HK-2 (cell line): Measurements from ENCODE around the gene ARHGAP26.
"Not testable (repeated sequence)": the region's sequence is repeated elsewhere in the genome, so short reads cannot be mapped to it uniquely, and the experiment has no call there.

Experiments
- DNase-seq: peaks from one replicate; pipeline ENCODE4 v3.0.0-alpha.2; 2018; ENCODE audit not compliant: unreplicated experiment

Gene ARHGAP26

GRCh38 chr5:142931896-142932686, 161.9 kb downstream of the ARHGAP26 start:
- DNase-seq, result no peak

GRCh38 chr5:142934051-142934762, 164.0 kb downstream of the ARHGAP26 start:
- no peak for DNase-seq

DNA sequence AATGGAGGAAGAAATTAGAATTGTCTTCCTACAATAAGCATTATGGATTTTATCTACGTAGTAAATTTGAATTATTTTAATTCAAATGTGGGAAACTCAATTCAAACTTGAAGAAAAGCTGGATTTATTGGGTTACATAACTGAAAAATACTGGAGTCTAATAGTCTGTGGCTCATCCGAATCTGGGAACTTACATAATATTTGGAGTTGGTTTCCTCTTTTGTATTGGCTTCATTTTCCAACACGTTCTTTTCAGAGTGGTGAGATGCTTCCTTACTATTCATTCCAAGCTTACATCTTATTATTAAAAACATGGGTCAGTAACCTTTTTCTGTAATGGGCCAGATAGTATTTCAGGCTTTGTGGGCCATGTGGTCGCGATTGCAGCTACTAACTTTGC, 164.8 kb downstream of the ARHGAP26 start:
- DNase-seq, result no peak

GRCh38 chr5:142937374-142937773, 167.2 kb downstream of the ARHGAP26 start:
- no peak for DNase-seq

DNA sequence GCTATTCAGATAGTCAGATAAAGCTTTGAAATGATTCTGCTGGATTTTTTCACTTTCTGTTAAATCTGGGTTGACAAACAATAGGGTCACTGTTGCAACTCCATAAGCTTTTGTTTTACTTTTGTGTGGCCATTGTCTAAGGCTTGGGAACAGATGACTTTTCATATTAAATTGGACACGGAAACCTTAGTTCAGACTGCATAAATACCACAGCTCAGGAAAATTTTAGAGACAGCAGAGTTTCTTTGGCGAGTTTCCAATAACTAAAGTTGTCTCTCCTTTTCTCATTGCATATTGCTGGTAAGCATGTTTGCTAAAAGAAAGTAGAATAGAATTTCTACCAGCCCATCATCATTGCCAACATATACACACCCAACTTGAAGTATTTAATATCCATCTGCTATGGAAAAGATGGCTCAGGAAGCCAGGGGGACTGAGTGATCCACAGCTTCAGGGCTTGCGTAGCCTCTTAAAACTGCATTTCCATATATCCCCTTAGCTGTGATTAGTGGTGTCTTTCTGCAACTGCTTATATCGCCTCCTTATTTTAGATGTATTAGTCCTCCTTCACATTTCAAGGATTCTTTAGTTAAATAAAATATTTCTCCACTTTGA, 168.2 kb downstream of the ARHGAP26 start:
- DNase-seq, result no peak

GRCh38 chr5:142939006-142939405, 168.8 kb downstream of the ARHGAP26 start:
- no peak for DNase-seq

GRCh38 chr5:142939884-142940283, 169.7 kb downstream of the ARHGAP26 start:
- DNase-seq, result no peak

DNA sequence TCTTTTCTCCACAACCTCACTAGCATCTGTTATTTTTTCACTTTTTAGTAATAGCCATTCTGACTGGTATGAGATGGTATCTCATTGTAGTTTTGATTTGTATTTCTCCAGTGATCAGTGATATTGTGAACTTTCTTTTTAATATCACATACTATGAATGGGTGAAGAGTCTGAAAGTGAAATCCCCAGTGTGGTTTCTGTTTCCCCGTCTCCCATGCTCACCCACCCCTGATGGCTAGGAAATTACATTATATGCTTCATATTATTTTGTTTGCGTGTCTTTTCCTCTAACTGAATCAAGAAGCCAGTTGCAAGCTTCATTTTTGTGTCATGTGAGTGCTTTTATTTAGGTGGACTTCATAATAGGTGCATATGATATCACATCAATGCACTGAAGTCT, 171.1 kb downstream of the ARHGAP26 start:
- DNase-seq, result no peak

GRCh38 chr5:142942901-142943300, 172.7 kb downstream of the ARHGAP26 start:
- no peak for DNase-seq

DNA sequence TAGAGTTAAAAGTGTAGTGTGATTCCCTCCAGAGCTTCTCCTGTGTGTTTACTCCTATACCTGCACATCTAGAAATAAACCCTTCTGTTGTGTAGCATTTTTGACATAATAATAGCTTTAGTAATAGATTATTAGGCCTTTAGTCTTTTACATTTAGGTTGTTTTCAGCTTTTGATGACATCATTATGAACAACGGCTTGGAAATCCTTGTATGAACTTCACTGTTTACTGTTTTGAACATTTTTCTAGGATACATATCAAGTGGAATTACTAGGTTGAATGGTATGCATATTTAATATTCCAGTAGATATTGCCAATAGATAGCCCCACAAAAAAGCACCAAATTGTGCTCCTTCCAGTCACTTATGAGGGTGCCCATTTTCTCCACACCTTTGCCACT, 174.0 kb downstream of the ARHGAP26 start:
- DNase-seq, result no peak

GRCh38 chr5:142945321-142945720, 175.1 kb downstream of the ARHGAP26 start:
- DNase-seq, result no peak

DNA sequence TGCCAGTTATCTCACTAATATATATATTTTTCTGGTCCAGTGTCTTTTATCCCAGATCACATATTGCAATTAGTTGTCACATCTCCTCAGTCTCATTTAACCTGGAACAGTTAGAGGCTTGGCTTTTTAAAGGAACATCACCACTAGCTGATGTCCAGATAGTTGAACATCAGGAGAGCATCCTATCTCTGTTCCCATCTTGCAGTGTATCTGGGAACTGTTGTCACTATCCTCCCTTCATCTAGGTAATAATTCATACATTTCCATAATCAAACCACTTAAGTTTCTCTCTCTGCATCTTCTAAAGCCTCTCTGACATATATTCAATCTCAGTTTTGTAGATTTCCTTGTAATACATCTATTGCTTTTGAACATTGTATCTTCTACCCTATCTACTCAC, 175.7 kb downstream of the ARHGAP26 start:
- no peak for DNase-seq

DNA sequence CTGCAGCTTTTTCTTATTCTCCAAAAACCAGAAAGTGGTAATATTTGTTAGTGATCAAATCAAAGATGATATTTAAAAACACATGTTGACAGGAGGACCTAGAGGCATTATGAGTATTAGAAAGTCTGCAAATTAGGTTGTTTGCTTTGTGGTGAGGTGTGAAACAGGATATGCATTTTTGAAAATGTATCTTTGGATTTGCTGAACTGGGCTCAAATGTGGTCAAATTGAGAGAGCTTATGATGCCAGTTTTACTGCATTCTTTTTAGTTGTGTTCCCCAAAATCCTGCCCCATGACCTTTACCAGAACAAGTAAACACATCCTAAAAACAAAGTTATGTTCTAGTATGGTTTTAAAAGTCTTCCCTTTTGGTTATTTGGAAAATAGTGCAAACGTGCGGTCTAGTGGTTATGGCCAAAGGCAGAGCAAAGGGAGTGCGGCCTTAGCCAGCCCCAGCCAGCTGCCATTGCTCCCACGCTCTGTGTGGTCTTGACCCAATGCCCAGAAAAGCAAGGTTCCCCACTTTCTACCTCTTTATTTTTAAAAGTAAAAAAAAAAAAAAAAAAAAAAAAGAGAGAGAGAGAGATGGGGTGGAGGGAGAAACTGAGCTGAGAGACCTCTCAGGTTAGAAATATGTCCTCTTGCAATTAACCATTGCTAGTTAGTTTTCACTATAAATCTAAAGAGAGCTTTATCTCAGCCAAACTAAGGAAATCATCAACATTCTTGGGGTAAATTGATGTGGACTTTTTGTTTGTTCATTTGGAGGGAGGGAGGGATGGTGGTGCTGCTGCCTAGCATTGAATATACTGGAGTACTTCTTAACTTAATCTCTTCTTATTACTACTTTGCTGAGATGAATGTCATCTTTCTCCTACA, 176.6 kb downstream of the ARHGAP26 start:
- no peak for DNase-seq

- DNase-seq, result no peak
Measured at GRCh38 chr5:142947427-142947709, 177.2 kb downstream of the ARHGAP26 start.

- DNase-seq, result no peak
Measured at GRCh38 chr5:142952229-142952628, 182.1 kb downstream of the ARHGAP26 start.

GRCh38 chr5:142952871-142953270, 182.7 kb downstream of the ARHGAP26 start:
- DNase-seq, result not testable (repeated sequence)

DNA sequence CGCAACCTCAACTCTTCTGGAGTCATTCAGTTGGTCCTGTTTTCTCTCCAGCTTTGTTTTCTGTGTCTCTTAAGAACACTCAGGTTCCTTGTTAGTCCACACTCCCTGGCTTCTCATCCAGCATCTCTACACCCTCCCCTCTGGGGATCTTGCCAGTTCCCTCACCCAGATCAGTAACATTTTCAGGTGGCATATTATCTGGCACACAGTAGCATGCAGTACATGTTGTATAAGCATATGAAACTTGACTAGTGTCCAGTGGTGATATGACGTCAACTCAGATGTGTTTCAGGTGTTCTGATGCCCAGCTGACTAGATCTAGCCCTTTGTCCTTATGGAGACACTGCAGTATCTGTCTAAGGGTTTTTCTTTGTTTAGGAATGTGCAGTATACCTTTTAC, 184.3 kb downstream of the ARHGAP26 start:
- DNase-seq, result no peak

DNA sequence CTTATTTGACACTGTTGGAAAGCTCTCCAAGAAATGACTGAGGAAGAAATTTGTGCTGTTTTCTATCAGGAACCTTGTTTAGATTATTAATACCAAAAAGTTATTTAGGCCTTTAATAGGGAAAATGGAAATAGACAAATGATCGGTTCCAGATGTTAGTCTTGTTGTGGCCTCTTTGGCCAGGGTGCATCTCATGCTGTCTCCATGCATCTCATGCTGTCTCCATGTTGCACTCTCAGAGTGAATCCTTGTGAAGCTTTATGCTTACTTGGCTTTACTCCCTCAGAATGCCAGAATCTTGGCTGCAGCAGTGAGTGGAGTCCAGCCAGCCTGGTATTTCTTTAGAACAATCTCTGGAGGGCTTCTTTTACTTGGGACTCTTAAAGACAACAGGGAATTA, 185.5 kb downstream of the ARHGAP26 start:
- DNase-seq, result no peak

DNA sequence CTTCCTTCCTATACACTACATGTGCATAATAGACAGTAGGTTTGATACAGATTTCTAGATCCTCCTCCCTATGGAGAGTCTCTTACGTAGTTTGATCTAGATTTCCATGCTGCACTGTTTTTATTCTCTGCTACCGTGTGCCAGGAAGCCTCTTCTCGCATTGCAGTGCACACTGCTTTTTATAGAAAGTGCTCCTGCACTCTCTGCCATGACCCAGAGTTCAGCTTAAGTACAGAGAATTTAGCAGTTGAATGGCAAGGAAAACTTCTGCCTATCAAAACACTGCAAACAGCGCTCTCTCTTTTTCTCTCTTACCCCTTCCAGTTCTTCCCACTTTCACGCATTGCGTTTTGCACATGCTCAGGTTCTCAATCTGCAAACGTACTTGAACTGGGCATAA, 187.4 kb downstream of the ARHGAP26 start:
- DNase-seq, result no peak

DNA sequence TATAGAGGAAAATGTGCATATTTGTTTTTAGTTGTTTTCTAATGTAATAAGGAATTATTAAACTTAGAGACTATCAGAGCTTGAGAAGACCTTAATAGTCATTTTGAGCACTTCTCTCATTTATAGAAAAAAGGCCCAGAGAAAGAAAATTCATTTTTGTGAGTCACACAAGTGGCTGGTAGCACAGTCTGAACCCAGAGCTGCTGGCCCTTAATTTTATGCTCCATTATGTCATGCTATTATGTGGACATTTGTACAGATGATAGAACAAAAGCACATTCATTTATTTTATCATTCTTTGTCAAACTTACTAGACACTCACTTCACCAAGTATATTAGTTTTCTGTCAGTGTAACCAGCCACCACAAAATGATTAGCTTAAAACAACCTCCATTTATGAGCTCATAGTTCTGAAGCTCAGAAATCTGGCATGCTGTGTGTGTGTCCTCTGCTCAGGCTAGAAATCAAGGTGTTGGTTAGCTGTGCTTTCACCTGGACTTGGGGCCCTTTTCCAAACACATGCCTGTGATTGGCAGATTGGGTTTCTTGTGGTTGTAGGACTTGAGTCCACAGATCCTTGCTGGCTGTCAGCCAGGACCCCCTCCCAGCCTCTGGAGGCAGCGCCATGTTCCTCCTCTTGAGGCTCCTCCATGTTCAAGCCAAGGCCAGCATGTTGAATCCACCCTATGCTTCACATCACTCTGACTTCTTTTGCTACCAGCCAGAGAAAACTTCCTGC, 188.9 kb downstream of the ARHGAP26 start:
- DNase-seq, result no peak
